ENCODE measurements around the gene MARCO.

DNA sequence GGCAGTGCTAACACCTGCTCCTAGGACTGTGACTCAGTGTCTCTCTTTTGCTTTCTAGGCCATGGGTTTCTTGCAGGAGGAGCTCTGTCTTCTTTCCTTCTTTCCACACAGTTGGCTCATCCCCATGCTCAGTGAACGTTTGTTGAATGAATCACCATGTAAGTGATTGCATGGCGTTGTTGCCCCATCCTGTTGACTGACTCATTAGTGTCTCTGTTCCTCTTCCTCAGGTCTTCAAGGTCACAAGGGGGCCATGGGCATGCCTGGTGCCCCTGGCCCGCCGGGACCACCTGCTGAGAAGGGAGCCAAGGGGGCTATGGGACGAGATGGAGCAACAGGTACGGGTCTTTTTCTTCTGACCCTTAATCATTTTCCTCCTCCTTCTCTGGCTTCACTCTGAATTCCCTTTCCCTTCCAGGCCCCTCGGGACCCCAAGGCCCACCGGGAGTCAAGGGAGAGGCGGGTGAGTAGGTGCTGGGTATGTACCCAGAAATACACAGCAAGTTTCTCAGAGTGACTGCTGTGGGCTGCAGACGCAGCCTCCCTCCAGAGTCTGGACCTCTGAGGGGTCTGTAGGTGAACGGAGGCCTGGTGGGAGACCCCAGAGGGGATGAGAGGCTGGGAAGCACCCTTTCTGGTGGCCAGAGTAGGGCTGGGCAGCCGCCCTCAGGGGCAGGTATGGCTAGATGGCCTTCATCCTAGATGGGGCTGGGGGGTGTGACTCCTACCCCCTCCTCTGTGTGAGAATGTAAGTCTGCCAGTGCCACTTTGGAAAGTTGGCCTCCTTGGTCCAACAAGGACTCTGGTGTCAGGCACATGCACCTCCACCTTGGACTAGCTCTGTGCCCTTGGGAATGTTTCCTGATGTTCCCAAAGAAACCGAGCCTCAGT lies 32.4 kb downstream of the MARCO start:
- TF ChIP-seq, protein P1, sequence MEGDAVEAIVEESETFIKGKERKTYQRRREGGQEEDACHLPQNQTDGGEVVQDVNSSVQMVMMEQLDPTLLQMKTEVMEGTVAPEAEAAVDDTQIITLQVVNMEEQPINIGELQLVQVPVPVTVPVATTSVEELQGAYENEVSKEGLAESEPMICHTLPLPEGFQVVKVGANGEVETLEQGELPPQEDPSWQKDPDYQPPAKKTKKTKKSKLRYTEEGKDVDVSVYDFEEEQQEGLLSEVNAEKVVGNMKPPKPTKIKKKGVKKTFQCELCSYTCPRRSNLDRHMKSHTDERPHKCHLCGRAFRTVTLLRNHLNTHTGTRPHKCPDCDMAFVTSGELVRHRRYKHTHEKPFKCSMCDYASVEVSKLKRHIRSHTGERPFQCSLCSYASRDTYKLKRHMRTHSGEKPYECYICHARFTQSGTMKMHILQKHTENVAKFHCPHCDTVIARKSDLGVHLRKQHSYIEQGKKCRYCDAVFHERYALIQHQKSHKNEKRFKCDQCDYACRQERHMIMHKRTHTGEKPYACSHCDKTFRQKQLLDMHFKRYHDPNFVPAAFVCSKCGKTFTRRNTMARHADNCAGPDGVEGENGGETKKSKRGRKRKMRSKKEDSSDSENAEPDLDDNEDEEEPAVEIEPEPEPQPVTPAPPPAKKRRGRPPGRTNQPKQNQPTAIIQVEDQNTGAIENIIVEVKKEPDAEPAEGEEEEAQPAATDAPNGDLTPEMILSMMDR (IDR thresholded peaks at IDR 0.05): no peak
- TF ChIP-seq POLR2A (IDR thresholded peaks at IDR 0.05): no peak
